Effector memory CD8-positive, alpha-beta T cell (primary cell): ENCODE measurements around the gene TAF1C.

Experiments used
- ATAC-seq: fragments of 150-1000 bp; cut with Tn5 transposase; replicated peaks from 2 replicates; pipeline ENCODE4 v1.10.0; 2021; ENCODE audit warnings: mild to moderate bottlenecking, moderate library complexity
- DNase-seq, 3 experiments: peaks; one replicate each; pipeline ENCODE4 v3.0.0; 2021
- H3K27ac Mint-ChIP-seq, 2 donors: one replicate each; pipeline ENCODE4 v1.8.0; 2022; ENCODE audit warnings: mild to moderate bottlenecking in 2 of 2, mixed read lengths in 2 of 2, moderate library complexity in 2 of 2
- H3K27me3 Mint-ChIP-seq, 2 donors: one replicate each; pipeline ENCODE4 v1.8.0; 2022; ENCODE audit warnings: mixed read lengths in 2 of 2
- H3K36me3 Mint-ChIP-seq: one replicate; pipeline ENCODE4 v1.8.0; 2022; ENCODE audit warnings: mild to moderate bottlenecking, moderate library complexity, mixed read lengths; ENCODE audit not compliant: insufficient read depth
- H3K4me1 Mint-ChIP-seq, 2 donors: one replicate each; pipeline ENCODE4 v1.8.0; 2022; ENCODE audit warnings: low read depth in 2 of 2, mixed read lengths in 2 of 2
- H3K4me3 Mint-ChIP-seq, 2 donors: one replicate each; pipeline ENCODE4 v1.8.0; 2022; ENCODE audit warnings: mild to moderate bottlenecking in 2 of 2, mixed read lengths in 2 of 2, moderate library complexity in 2 of 2
- H3K9me3 Mint-ChIP-seq, 2 donors: one replicate each; pipeline ENCODE4 v1.8.0; 2022; ENCODE audit warnings: mixed read lengths in 2 of 2

Gene TAF1C

DNA sequence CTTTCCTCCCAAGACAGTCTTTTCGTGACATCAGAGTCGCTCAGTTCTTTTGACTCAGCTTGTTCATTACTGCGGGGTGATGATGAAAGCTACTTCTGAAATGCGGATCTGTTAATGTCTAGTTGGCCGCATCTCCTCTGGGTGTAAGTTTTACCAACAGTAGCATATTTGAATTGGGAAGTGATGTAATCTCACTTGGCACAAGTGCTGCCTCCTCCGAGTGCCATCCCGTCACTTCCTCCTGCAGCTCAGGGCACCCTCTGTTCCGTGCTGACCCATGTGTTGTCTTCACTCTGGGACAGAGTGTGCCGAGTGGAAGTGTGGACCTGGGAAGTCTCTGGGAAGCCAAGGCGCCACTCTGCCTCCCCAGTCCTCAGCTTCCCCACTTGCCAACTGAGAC lies 13.0 kb upstream of the TAF1C start:
- Mint-ChIP-seq H3K9me3 (no peaks in the 10 kb centered on the region), H3K4me1 (peaks cover 0 to 3% of the 10 kb centered on the region in 2 donors), H3K36me3 (no peaks in the 10 kb centered on the region), H3K4me3 (no peak overlapping the region), H3K27me3 (peaks cover 6 to 32% of the 10 kb centered on the region in 2 donors), H3K27ac (no peak overlapping the region)
- ATAC-seq (peak; percentile 12), DNase-seq (no peak)

DNA sequence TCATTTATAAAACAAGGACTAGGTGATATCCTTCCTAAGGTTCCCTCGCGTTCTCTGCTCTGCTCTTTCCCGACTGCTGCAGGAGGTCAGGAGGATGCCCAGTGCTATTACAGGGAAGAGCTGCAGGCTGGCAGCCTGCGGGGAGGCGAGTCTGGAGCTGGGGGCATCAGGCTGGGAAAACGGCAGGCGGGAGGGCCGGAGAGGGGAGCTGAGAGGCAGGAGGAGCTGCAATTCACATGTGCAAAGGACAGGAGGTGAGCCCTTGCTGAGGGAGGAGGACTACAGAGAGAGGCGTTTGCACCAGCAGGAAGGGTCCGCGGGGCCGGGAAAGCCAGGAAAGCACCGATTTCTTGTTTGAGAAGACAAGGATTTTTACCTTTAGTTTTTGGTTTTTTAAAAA lies 12.2 kb upstream of the TAF1C start:
- Mint-ChIP-seq H3K27me3 (peaks cover 6 to 37% of the 10 kb centered on the region in 2 donors), H3K36me3 (no peaks in the 10 kb centered on the region), H3K4me3 (no peak overlapping the region), H3K4me1 (peaks cover 6 to 7% of the 10 kb centered on the region in 2 donors), H3K27ac (no peak overlapping the region), H3K9me3 (no peaks in the 10 kb centered on the region)
- ATAC-seq = no peak
- DNase-seq = no peak

- peaks cover 6 to 40% of the 10 kb centered on the region in 2 donors for H3K27me3 Mint-ChIP-seq
- H3K4me1 Mint-ChIP-seq = peaks cover 9 to 10% of the 10 kb centered on the region in 2 donors
- no peak for DNase-seq
- H3K9me3 Mint-ChIP-seq = no peaks in the 10 kb centered on the region
- no peak overlapping the region for H3K4me3 Mint-ChIP-seq
- no peak overlapping the region for H3K27ac Mint-ChIP-seq
- H3K36me3 Mint-ChIP-seq = no peaks in the 10 kb centered on the region
- no peak for ATAC-seq
Observed at GRCh38 chr16:84198401-84198800, 11.5 kb upstream of the TAF1C start.

DNA sequence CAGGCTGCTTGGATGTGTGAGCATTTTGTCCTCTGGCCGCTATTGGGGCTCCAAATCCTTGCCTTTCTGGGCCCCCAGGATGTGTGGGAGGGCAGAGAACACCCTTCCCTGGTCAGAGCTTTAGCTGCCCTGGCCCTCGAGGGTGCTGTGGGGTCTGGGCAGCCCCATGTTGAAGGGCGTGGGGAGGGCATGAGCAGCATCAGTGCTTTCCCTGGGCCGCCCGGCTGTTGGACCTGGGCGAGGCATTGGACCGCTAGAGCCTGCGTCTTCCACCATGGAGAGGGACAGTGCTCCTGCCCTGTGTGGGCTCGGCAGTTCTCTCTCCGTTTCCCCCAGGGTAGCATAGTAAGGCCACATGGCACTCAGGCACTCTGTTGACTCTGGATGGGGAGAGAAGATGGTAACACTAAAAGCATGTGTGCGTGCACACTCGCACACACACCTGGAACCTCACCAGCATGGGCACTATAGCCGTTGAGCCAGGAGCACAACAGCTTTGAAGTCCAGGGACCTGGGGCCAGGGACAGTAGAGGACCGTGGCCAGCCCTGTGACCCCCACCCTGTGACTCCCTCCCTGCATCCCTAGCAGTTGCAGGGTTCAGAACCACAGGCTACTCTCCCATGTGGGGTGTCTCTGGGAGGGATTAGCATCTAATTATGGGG lies 10.7 kb upstream of the TAF1C start:
- DNase-seq (no peak), ATAC-seq (no peak)
- no peaks in the 10 kb centered on the region for H3K9me3 Mint-ChIP-seq
- H3K4me1 Mint-ChIP-seq = peaks cover 9 to 10% of the 10 kb centered on the region in 2 donors
- no peak overlapping the region for H3K4me3 Mint-ChIP-seq
- no peaks in the 10 kb centered on the region for H3K36me3 Mint-ChIP-seq
- H3K27me3 Mint-ChIP-seq = peaks cover 6 to 40% of the 10 kb centered on the region in 2 donors
- H3K27ac Mint-ChIP-seq = no peak overlapping the region

DNA sequence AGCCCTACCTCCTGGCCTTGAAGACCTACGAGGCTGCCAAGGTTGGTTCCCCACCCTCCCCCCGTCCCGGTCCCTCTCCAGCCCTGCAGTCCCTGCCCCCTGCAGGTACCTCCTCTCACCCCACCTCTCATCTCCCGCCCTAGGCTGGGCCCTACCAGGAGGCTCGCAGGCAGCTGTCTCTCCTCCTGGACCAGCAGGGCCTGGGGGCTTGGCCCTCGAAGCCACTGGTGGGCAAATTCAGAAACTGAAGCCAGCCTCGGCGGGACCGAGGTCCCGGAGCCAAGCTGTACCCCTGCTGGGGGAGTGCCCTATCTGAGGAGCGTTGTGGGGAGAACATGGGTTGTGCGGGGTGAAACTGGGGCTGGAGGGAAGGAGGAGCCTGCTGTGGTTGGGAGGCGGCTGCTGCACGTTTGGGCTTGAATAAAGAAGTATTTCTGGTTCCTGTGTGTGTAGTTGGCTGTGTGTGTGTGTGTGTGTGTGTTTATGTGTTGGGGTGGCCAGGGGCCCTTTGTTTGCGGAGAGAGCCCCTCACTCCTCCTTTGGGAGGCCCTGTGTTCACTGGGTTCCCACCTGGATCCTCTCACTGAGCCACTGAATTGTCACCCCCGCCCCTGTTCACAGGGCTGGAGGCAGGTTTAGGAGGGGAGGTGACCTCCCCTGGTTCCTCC lies 10.0 kb upstream of the TAF1C start:
- H3K4me3 Mint-ChIP-seq = no peak overlapping the region

DNA sequence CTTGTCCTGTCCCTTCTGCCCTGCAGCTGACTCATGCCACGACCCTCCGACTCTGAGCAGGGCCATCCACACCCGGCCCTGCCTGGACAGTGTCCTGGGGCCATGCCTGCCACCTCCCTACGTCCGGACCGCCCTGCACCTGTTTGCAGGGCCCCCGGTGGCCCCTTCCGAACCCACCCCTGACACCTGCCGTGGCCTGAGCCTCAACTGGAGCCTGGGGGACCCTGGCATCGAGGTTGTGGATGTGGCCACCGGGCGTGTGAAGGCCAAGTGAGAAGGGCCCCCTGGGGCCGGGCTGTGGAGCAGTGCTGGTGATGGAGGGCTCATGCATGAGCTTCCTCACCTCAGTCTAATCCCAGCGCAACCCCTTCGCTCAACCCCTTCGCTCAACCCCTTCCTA lies 9.2 kb upstream of the TAF1C start:
- peaks cover 9 to 10% of the 10 kb centered on the region in 2 donors for H3K4me1 Mint-ChIP-seq
- ATAC-seq (no peak), DNase-seq (no peak)
- no peak overlapping the region for H3K27ac Mint-ChIP-seq
- H3K36me3 Mint-ChIP-seq = no peaks in the 10 kb centered on the region
- H3K4me3 Mint-ChIP-seq = no peak overlapping the region
- no peaks in the 10 kb centered on the region for H3K9me3 Mint-ChIP-seq
- peaks cover 6 to 40% of the 10 kb centered on the region in 2 donors for H3K27me3 Mint-ChIP-seq

More for the DNA sequence above, 10.0 kb upstream of the TAF1C start:
- Mint-ChIP-seq H3K9me3 (no peaks in the 10 kb centered on the region), H3K4me1 (peaks cover 9 to 10% of the 10 kb centered on the region in 2 donors), H3K27me3 (peaks cover 6 to 40% of the 10 kb centered on the region in 2 donors), H3K27ac (peak overlapping the region in 1 of 2 donors; percentile 52), H3K36me3 (no peaks in the 10 kb centered on the region)
- no peak for DNase-seq
- no peak for ATAC-seq

DNA sequence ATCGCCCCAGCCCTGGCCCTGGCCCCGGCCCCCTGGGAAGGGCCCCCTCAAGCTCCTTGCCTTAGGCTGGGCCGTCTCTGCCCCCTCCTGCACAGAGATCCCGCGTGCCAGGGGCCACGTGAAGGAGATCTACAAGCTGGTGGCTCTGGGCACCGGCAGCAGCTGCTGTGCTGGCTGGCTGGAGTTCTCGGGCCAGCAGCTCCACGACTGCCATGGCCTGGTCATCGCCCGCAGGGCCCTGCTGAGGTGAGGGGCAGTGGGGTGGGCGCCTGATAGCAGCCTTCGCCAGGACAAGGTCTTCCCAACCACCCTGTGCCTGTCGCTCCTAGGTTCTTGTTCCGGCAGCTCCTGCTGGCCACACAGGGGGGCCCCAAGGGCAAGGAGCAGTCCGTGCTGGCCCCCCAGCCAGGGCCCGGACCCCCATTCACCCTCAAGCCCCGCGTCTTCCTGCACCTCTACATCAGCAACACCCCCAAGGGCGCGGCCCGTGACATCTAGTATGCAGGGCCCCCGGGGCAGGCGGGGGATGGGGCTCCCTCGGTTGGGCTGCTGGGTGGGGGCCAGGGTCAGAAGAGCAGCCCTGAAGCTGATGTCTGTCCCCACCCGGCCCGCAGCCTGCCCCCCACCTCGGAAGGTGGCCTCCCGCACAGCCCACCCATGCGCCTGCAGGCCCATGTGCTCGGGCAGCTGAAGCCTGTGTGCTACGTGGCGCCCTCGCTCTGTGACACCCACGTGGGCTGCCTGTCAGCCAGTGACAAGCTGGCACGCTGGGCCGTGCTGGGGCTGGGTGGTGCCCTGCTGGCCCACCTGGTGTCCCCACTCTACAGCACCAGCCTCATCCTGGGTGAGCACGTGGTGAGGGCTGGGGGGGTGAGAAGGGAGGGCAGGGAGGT lies 8.6 kb upstream of the TAF1C start:
- no peak overlapping the region for H3K4me3 Mint-ChIP-seq
- H3K4me1 Mint-ChIP-seq = peaks cover 9 to 10% of the 10 kb centered on the region in 2 donors
- H3K9me3 Mint-ChIP-seq = no peaks in the 10 kb centered on the region
- ATAC-seq (no peak), DNase-seq (no peak)
- no peaks in the 10 kb centered on the region for H3K36me3 Mint-ChIP-seq
- H3K27ac Mint-ChIP-seq = no peak overlapping the region
- peaks cover 6 to 40% of the 10 kb centered on the region in 2 donors for H3K27me3 Mint-ChIP-seq

DNA sequence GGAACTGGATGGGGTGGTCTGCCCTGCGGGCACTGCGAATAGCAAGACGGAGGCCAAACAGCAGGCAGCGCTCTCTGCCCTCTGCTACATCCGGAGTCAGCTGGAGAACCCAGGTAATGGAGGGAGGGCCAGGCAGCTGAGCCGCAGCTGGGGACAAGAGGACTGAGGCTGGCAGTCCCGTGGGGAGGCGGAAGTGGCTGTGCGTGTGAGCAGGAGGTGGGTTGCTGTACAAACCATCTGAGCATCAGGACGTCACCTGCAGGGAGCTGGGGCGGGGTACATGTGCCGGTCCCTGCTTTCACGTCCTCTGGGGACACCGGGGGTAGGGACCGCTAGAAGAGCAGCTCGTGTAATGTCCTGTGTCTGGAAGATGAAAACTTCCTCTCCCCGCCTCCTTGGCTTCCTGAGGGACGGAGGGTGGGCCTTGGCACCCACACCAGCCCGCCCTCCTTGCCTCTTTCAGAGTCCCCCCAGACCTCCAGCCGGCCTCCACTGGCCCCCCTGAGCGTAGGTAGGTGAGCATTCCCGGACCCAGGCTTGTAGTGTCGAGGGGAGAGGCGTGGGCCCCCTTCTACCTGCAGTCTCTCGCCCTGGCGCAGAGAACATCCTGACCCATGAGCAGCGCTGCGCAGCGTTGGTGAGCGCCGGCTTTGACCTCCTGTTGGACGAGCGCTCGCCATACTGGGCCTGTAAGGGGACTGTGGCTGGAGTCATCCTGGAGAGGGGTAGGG lies 7.8 kb upstream of the TAF1C start:
- peaks cover 9 to 10% of the 10 kb centered on the region in 2 donors for H3K4me1 Mint-ChIP-seq

GRCh38 chr16:84194018-84194417 lies 7.2 kb upstream of the TAF1C start:
- Mint-ChIP-seq H3K4me3 (peak overlapping the region; percentile 59 to 72), H3K27ac (peak overlapping the region; percentile 62 to 72), H3K4me1 (peaks cover 9 to 10% of the 10 kb centered on the region in 2 donors), H3K36me3 (no peaks in the 10 kb centered on the region), H3K9me3 (no peaks in the 10 kb centered on the region), H3K27me3 (peaks cover 6 to 39% of the 10 kb centered on the region in 2 donors)
- DNase-seq = no peak
- ATAC-seq = no peak

More for the DNA sequence above, 7.8 kb upstream of the TAF1C start:
- Mint-ChIP-seq H3K27me3 (peaks cover 6 to 40% of the 10 kb centered on the region in 2 donors), H3K36me3 (no peaks in the 10 kb centered on the region), H3K9me3 (no peaks in the 10 kb centered on the region), H3K27ac (peak overlapping the region; percentile 62 to 72), H3K4me3 (peak overlapping the region; percentile 59 to 72)
- ATAC-seq (peak; percentile 72), DNase-seq (no peak)

DNA sequence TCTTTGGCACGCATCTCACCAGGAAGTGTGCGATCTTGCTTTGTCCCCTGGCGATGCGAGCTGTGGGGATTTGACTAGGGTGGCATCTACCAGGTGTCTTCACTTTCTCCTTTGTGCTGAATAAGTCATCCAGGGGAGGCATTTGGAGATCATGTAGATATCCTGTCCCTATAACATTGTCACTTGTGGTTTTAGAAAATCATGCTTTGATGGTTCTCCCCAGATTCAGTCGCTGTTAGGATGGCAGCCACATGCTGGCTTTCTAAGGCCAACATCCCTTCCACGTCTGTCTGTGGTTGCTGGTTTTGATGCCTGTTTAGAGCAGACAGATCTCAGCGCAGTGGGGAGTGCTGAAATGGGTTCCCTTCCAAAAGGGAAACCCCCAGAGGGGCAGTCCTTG lies 6.6 kb upstream of the TAF1C start:
- peaks cover 6 to 33% of the 10 kb centered on the region in 2 donors for H3K27me3 Mint-ChIP-seq

DNA sequence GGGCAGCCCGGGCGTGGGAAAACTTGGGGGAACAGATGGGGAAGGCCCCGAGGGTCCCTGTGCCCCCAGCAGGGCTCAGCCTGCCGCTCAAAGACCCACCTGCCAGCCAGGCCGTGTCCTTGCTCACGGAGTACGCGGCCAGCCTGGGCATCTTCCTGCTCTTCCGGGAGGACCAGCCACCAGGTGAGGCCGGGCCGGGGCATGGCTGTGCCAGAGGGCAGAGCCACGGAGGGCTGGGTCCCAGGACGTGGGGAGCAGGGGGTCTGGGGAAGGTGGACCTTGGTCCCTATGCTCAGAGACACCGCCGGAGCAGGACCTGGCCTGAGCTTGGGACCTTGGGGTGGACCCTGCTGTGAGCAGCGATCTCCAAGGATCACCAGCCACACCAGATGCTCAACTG lies 4.6 kb upstream of the TAF1C start:
- no peak overlapping the region for H3K27ac Mint-ChIP-seq

More for the DNA sequence above, 6.6 kb upstream of the TAF1C start:
- Mint-ChIP-seq H3K9me3 (no peaks in the 10 kb centered on the region), H3K4me3 (peak overlapping the region in 1 of 2 donors; percentile 59), H3K36me3 (no peaks in the 10 kb centered on the region), H3K27ac (no peak overlapping the region), H3K4me1 (peaks cover 9 to 10% of the 10 kb centered on the region in 2 donors)
- DNase-seq = no peak
- ATAC-seq = no peak

DNA sequence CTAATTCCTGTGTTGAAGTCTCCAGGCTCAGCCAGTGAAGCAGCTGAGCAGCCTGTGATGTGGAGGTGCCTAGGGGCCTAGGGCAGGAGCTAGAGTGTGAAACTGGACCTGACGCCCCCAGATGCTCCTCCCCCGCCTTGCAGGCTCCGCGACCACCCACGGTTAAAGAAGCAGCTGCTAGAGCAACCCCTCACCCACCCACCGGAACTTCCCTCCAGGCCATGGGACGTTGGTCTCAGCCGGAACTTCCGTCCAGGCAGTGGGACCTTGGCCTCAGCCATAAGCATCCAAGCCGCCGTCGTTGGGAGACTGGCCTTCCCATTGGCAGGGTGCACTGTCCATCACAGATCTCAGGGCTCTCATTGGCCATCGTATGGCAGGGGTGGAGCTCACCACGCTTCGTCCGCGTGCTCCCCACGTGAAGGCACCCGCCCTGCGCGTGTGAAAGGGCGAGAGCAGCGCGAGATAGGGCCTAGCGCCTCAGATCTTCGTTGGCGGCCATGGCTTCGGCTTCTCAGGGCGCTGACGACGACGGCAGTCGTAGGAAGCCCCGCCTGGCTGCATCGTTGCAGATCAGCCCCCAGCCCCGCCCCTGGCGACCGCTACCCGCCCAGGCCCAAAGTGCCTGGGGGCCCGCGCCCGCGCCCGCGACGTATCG lies 4.0 kb upstream of the TAF1C start, which contains the start of gene ADAD2:
Gene ADAD2 (plus strand): TSS at position 427 of the 658 bp plus-strand sequence. CDS start 74 bp downstream, at position 501.
- DNase-seq (no peak), ATAC-seq (no peak)
- Mint-ChIP-seq H3K9me3 (no peaks in the 10 kb centered on the region), H3K4me3 (no peak within 1 kb of the TSS), H3K36me3 (peaks cover 6% of the 10 kb centered on the region), H3K27me3 (peaks cover 0 to 9% of the 10 kb centered on the region in 2 donors), H3K4me1 (peaks cover 13 to 15% of the 10 kb centered on the region in 2 donors), H3K27ac (no peak within 1 kb of the TSS)

More for the DNA sequence above, 4.6 kb upstream of the TAF1C start:
- DNase-seq (no peak), ATAC-seq (no peak)
- Mint-ChIP-seq H3K36me3 (peaks cover 3% of the 10 kb centered on the region), H3K4me3 (no peak overlapping the region), H3K4me1 (peaks cover 9 to 10% of the 10 kb centered on the region in 2 donors), H3K27me3 (peaks cover 0 to 13% of the 10 kb centered on the region in 2 donors), H3K9me3 (no peaks in the 10 kb centered on the region)
